A204.1 (cell line): ENCODE results near the gene ZDHHC9.

Experiments used
- FAIRE-seq: peaks from 2 replicates; lab custom pipeline; 2012; peaks lifted over from hg19 to GRCh38; lab: Jason Lieb, UNC

The ZDHHC9 gene

DNA sequence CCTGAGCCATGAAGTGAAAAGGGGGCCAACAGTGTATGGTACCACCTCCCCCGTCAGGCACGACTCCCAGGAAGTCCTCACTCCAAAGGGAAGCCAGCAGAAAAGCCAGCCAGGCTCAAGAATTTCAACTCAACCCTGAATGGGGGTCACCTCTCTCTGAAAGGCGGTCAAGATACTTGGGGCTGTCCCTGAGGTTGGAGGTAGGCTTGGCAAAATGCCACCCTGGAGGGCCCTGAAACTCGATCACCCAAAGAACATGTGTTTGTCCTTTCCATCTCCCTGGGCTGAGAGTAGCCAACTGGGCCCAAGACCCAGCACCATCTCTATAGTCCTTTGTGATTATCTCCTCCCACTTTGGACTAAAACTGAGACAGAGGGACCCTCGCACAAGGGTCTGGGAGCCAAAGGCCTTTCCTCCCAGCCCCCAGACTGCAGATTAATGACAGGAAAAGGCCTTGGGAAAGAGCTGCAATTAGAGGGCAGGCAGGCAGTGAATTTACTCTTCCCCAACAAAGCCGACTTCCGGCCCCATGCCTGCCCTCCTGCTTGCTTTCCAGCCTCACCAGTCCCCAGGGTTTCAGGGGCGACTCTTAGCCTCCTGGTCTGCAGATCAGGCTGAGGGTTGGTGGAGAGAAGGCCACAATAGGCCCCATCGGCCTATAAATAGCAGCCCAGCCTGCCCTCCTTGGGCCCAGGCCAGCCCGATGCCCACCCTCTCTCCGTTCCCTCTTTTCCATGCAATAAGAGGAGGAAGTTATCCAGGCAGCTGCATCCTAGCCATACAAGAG lies 58.3 kb downstream of the ZDHHC9 start:
- FAIRE-seq = no peak

- no peak for FAIRE-seq
Measured at GRCh38 chrX:129784371-129784770, 59.3 kb downstream of the ZDHHC9 start.

DNA sequence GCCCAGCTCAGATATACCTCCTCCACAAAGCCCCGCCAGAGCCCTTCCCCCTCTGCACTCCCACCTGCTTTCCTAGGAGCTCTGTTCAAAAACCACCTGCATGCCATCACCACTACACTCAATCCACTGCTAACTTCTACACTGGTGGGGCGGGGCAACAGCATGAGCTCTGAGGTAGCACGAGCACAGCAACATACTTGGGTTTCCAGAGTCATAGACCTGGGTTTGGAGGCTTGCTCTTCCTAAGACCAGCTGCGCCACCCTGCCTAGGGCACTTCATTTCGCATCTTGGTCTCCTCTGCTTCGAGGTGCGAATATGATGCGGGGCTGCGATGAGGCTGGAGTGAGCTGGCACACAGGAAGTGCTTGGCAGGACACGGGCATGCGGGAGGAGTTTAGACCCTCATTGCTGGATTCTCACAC lies 60.4 kb downstream of the ZDHHC9 start:
- FAIRE-seq = no peak

- no peak for FAIRE-seq
Measured at GRCh38 chrX:129782706-129783105, 61.0 kb downstream of the ZDHHC9 start.

GRCh38 chrX:129781680-129782495 lies 61.8 kb downstream of the ZDHHC9 start:
- FAIRE-seq = no peak

- no peak for FAIRE-seq
Measured at GRCh38 chrX:129781134-129781672, 62.5 kb downstream of the ZDHHC9 start.

GRCh38 chrX:129780441-129781105 lies 63.1 kb downstream of the ZDHHC9 start:
- FAIRE-seq = no peak

DNA sequence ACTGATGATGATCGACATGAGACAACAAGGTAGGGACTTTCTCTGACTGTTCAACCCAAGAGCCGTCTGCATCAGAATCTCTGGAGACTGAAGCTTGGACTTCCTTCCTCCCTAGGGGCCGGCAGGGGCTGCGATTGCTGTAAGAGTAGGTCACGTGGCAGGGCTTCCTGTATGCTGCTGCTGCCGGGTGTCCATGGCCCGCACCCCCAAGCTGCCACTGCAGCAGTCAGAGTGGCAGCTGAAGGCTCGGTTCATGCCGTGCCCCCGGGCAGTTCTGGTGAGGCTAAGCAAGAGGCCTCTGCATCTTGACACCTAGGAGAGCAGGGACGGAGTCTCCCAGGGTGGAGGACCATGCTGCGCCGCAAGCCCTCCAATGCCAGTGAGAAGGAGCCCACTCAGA lies 63.9 kb downstream of the ZDHHC9 start, which contains the start of gene SASH3:
TSS of gene SASH3 (plus strand) at position 203 of the 400 bp plus-strand sequence. CDS start at position 352, 149 bp downstream.
- FAIRE-seq = no peak

GRCh38 chrX:129779086-129779672 lies 64.5 kb downstream of the ZDHHC9 start:
- no peak for FAIRE-seq

- no peak for FAIRE-seq
Measured at GRCh38 chrX:129777218-129778030, 66.3 kb downstream of the ZDHHC9 start.

DNA sequence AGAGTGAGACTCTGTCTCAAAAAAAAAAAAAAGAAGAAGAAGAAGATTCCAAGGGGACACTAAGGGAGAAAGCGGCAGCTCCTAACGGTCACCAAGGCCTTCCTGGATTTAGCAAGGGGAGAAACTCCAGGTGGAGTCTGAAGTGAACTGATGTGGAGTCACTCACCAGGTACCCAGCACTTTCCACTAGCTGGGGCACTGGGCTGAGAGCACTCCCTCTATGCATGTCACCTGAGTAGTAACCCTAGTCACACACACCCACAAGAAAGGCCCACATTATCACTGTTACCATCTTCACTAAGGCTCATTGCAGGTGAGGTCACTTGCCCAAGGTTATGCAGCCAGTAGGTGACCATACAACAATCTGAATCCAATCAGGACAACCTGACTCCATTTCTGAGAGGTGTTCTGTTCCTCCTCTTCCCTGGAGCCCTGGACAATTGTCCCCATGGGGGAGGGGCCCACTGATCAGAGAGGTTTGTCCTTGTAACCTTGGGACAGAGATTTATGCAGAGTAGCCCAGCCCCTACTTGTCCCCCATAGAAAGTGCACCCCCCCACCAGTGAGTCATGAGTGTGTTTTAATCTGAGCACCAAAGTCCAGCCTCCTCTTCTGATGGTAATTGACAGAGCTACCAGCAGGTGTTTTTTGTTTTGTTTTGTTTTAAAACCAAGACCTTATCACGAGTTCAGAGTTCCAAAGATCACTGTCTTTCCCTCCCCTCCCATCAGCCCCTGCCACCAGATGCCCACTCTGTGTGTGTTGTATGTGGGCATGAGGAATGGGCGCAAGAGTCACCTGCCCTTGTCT lies 69.8 kb downstream of the ZDHHC9 start:
- FAIRE-seq = no peak

DNA sequence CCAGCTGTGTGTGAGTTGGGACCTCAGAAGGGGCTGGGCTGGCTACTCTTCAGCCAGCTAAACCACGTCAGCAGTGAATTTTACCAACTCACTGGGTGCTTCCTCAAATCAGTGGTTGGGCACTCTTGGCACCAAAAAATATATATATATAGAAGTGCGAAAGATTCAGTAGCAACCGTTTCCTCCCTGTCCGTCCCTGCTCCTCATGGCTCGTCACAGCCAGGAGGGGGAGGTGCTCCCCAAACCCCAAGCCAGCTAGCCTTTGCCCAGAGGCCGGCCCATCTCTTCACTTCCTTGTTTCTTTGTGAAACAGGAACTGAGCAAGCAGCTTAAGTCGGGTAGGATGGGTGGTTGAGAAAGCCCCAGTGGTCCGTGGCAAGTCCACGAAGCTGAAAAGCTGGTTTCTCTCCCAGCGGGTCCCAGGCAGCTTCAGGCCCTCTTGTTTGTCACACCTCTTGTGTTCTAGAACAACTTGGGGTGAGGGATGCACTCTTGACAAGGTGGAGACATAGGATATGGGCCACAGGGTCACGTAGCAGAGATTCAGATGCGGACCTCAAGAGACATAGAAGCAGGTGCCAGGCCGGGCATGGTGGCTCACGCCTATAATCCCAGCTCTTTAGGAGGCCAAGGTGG lies 70.8 kb downstream of the ZDHHC9 start:
- FAIRE-seq = no peak

DNA sequence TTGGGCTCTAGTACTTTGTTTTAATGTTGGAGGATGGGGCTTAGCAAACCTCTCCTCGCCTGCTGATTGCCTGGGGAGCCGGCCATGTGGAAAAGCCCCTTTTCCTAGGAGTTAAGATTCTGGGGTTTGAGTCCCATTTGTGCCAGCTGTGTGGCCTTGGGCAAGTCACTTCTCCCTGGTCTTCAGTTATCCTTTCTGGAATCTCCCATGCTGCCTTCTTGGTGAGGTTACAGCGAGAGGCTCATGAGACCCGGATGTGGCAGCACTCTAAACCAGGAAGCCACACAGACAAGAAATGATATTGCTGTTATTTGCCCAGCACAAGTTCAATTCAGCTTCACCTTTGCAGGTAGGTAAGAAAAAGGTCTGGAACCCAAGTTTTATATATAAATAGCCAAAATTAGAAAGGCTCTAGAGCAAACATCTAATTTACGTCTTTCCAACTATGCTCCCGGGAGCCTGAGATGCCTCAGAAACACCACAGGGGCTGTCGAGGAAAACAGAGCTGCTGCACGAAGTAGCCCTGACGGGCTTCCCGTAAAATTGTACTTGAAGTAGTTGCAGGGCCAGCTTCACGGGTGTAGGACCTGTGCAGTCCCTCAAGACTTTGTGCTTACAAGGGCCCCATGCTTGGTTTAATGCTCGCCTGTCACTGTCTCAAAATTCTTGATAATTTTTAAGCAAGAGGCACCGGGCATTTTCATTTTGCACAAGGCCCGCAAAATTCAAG lies 72.3 kb downstream of the ZDHHC9 start:
- FAIRE-seq = no peak

GRCh38 chrX:129769467-129770154 lies 74.1 kb downstream of the ZDHHC9 start:
- no peak for FAIRE-seq

GRCh38 chrX:129768586-129769466 lies 74.9 kb downstream of the ZDHHC9 start:
- FAIRE-seq = no peak

DNA sequence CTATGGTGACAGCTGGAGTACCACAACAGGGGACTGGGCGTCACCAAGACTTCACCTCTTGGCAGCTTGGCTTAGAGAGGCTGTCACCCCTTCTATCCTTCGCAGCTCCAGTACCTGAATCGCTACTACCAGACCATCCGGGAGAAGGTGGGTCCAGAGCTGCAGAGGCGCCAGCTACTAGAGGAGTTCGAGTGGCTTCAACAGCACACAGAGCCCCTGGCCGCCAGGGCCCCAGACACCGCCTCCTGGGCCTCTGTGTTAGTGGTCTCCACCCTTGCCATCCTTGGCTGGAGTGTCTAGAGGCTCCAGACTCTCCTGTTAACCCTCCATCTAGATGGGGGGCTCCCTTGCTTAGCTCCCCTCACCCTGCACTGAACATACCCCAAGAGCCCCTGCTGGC lies 75.5 kb downstream of the ZDHHC9 start:
- FAIRE-seq = no peak

DNA sequence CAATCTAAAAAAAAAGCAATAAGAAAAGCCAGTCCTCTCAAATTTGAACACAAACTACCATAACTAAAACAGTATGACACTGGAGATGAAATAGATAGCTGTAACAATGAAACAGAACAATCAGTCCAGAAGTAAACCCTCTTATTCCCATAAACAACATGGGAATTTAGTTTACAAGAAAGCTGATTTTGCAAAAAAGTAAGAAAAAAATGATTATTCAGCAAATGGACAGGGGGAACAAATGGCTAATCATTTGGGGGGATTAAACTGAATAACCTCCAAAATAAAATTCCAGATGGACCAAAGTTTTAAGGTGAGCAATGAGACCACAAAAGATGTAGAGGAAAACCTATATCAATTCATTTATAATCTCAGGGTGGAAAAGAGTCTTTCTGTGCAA lies 80.0 kb downstream of the ZDHHC9 start:
- no peak for FAIRE-seq

- FAIRE-seq = no peak
Measured at GRCh38 chrX:129762448-129762847, 81.2 kb downstream of the ZDHHC9 start.
